SU-DHL-6 (cell line): Measurements from ENCODE around the gene SNX18.

Experiments used
- H2AFZ ChIP-seq: fragments of 200-600 bp; sonication (generic); 2 replicates; pipeline ENCODE4 v1.6.1; 2014; ENCODE audit warnings: low read depth, mild to moderate bottlenecking, moderate library complexity, mixed read lengths, antibody characterized with exemption, low read length; ENCODE audit not compliant: severe bottlenecking
- H3F3A ChIP-seq: fragments of 200-600 bp; shearing (Covaris generic); 2 replicates; pipeline ENCODE4 v1.6.0; 2016; ENCODE audit warnings: antibody characterized with exemption, mild to moderate bottlenecking; ENCODE audit not compliant: insufficient read depth
- H3K27ac ChIP-seq: fragments of 200-600 bp; sonication (generic); 2 replicates; pipeline ENCODE4 v1.5.1; 2016; ENCODE audit warnings: low read depth, mild to moderate bottlenecking, low read length, moderate library complexity, mixed read lengths
- H3K27me3 ChIP-seq: fragments of 200-600 bp; sonication (generic), shearing (Covaris generic); 2 replicates; pipeline ENCODE4 v1.6.0; 2014; ENCODE audit warnings: mild to moderate bottlenecking, low read length
- H3K36me3 ChIP-seq: fragments of 200-600 bp; sonication (generic); 2 replicates; pipeline ENCODE4 v1.6.1; 2014; ENCODE audit warnings: mild to moderate bottlenecking, low read length, mixed read lengths
- H3K4me2 ChIP-seq: fragments of 300-600, 200-600 bp; shearing (Covaris generic), sonication (generic); 2 replicates; pipeline ENCODE4 v1.6.0; 2014; ENCODE audit warnings: low read length, low read depth, mild to moderate bottlenecking; ENCODE audit not compliant: poor library complexity, severe bottlenecking
- H3K4me3 ChIP-seq: fragments of 200-600 bp; sonication (generic); 2 replicates; pipeline ENCODE4 v1.5.1; 2014; ENCODE audit warnings: antibody characterized with exemption, low read length, mild to moderate bottlenecking, mixed read lengths; ENCODE audit not compliant: insufficient read depth, poor library complexity, severe bottlenecking
- H3K79me2 ChIP-seq: fragments of 200-600 bp; sonication (generic); 2 replicates; pipeline ENCODE4 v1.6.1; 2014; ENCODE audit warnings: mild to moderate bottlenecking, low read length, moderate library complexity; ENCODE audit not compliant: insufficient read depth
- H3K9ac ChIP-seq: fragments of 200-600 bp; sonication (generic); 2 replicates; pipeline ENCODE4 v1.7.0; 2014; ENCODE audit warnings: mild to moderate bottlenecking, low read length
- H3K9me2 ChIP-seq: fragments of 200-600 bp; sonication (generic); replicated peaks from 2 replicates; pipeline ENCODE4 v1.6.1; 2014; ENCODE audit warnings: low read length; ENCODE audit not compliant: insufficient read depth
- H3K9me3 ChIP-seq: fragments of 200-600 bp; sonication (generic); 2 replicates; pipeline ENCODE4 v1.6.1; 2014; ENCODE audit warnings: low read length, mixed read lengths; ENCODE audit not compliant: insufficient read depth
- H4K20me1 ChIP-seq: fragments of 200-600 bp; sonication (generic); 2 replicates; pipeline ENCODE4 v1.6.1; 2014; ENCODE audit warnings: low read depth, mild to moderate bottlenecking, antibody characterized with exemption, low read length, moderate library complexity, mixed read lengths
- CTCF ChIP-seq: fragments of 200-600 bp; sonication (generic); IDR thresholded peaks from one replicate; pipeline ENCODE4 v1.5.1; 2017; ENCODE audit warnings: antibody characterized with exemption, mild to moderate bottlenecking, low read length, moderate library complexity; ENCODE audit not compliant: insufficient read depth, poor library complexity, severe bottlenecking
- EZH2phosphoT487 ChIP-seq: fragments of 200-600 bp; sonication (generic), shearing (Covaris generic); conservative IDR thresholded peaks from 2 replicates; pipeline ENCODE4 v1.6.1; 2018; ENCODE audit warnings: mild to moderate bottlenecking, antibody characterized with exemption, low read length, moderate library complexity, mixed read lengths

SNX18 gene

DNA sequence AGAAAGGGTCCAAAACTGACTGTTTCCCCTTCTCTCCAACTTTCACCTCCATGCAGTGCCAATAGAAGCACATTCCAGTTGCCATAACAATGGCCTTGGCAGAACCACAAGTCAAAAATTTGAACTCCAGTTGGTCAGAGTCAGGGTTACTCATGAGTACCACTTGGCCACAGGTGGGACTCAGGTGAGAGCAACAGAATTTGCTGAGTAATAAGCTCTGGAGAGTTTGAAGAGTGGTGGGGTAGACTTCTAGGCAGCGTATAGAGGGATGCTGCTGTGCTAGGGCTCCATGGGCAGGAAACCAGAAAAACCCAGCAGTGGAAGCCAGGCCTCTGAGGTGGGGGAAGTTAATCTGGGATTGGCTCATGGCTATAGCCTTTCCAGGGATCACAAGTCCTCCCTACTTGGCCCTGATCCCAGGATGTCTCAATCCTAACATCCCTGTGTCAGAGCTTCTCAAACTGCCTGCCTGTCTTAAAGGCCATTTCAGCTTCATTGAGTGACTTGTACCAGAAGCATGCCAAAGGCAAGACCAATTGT lies 30.2 kb downstream of the SNX18 start:
- Histone ChIP-seq H3K27me3 (no peaks in the 10 kb centered on the region), H3K9me2 (no peaks in the 10 kb centered on the region), H3K79me2 (no peaks in the 10 kb centered on the region), H3K4me3 (no peak overlapping the region), H3K4me2 (no peak overlapping the region), H3K9me3 (no peaks in the 10 kb centered on the region), H4K20me1 (no peaks in the 10 kb centered on the region), H3F3A (no peaks in the 10 kb centered on the region), H3K27ac (no peak overlapping the region), H3K36me3 (no peaks in the 10 kb centered on the region), H2AFZ (no peak overlapping the region), H3K9ac (no peak overlapping the region)
- TF ChIP-seq CTCF: no peak
- no peak for TF ChIP-seq EZH2phosphoT487

- Histone ChIP-seq H3K79me2 (no peaks in the 10 kb centered on the region), H3K36me3 (no peaks in the 10 kb centered on the region), H3K27ac (no peak overlapping the region), H3K4me3 (no peak overlapping the region), H3K4me2 (no peak overlapping the region), H2AFZ (no peak overlapping the region), H3F3A (no peaks in the 10 kb centered on the region), H4K20me1 (no peaks in the 10 kb centered on the region), H3K9ac (no peak overlapping the region), H3K27me3 (no peaks in the 10 kb centered on the region), H3K9me3 (no peaks in the 10 kb centered on the region), H3K9me2 (no peaks in the 10 kb centered on the region)
- TF ChIP-seq EZH2phosphoT487: no peak
- no peak for TF ChIP-seq CTCF
Observed at GRCh38 chr5:54548565-54548964, 31.0 kb downstream of the SNX18 start.

- TF ChIP-seq EZH2phosphoT487 (no peak), CTCF (no peak)
- Histone ChIP-seq H3K4me2 (no peak overlapping the region), H3K27ac (no peak overlapping the region), H3K9me3 (no peaks in the 10 kb centered on the region), H2AFZ (no peak overlapping the region), H3K9ac (no peak overlapping the region), H3K79me2 (no peaks in the 10 kb centered on the region), H3K36me3 (no peaks in the 10 kb centered on the region), H4K20me1 (no peaks in the 10 kb centered on the region), H3F3A (no peaks in the 10 kb centered on the region), H3K27me3 (no peaks in the 10 kb centered on the region), H3K4me3 (no peak overlapping the region), H3K9me2 (no peaks in the 10 kb centered on the region)
Observed at GRCh38 chr5:54551292-54551691, 33.7 kb downstream of the SNX18 start.
